ENCODE data around the gene PDE9A.

Gene PDE9A

GRCh38 chr21:42646076-42646825, 7.2 kb upstream of the PDE9A start:
- Mint-ChIP-seq H3K36me3 (ENCODE audit: low read depth) (no peaks in the 10 kb centered on the region), H3K9me3 (no peaks in the 10 kb centered on the region), H3K27me3 (ENCODE audit: low read depth) (peaks cover 23% of the 10 kb centered on the region), H3K27ac (peak overlapping the region in 1 of 3 experiments; percentile 73), H3K4me3 (no peak overlapping the region), H3K4me1 (peaks cover 32% of the 10 kb centered on the region)
- no peak for TF ChIP-seq CTCF (IDR thresholded peaks at IDR 0.05; ENCODE audit: unreplicated experiment in 3 of 3)

GRCh38 chr21:42646836-42647235, 6.6 kb upstream of the PDE9A start:
- no peaks in the 10 kb centered on the region for H3K36me3 Mint-ChIP-seq (ENCODE audit: low read depth)
- H3K27me3 Mint-ChIP-seq (ENCODE audit: low read depth) = peaks cover 17% of the 10 kb centered on the region
- H3K4me3 Mint-ChIP-seq = no peak overlapping the region
- no peak overlapping the region for H3K27ac Mint-ChIP-seq
- peaks cover 32% of the 10 kb centered on the region for H3K4me1 Mint-ChIP-seq
- no peaks in the 10 kb centered on the region for H3K9me3 Mint-ChIP-seq
- TF ChIP-seq CTCF (IDR thresholded peaks at IDR 0.05; ENCODE audit: unreplicated experiment in 3 of 3) = no peak

GRCh38 chr21:42648606-42649005, 4.8 kb upstream of the PDE9A start:
- H3K27me3 Mint-ChIP-seq (ENCODE audit: low read depth) = peaks cover 11% of the 10 kb centered on the region
- H3K27ac Mint-ChIP-seq = no peak overlapping the region
- H3K4me3 Mint-ChIP-seq = no peak overlapping the region
- H3K9me3 Mint-ChIP-seq = no peaks in the 10 kb centered on the region
- TF ChIP-seq CTCF (IDR thresholded peaks at IDR 0.05; ENCODE audit: unreplicated experiment in 3 of 3) = no peak
- H3K4me1 Mint-ChIP-seq = peaks cover 33% of the 10 kb centered on the region
- no peaks in the 10 kb centered on the region for H3K36me3 Mint-ChIP-seq (ENCODE audit: low read depth)

GRCh38 chr21:42649122-42650032, 4.0 kb upstream of the PDE9A start:
- Mint-ChIP-seq H3K4me1 (peaks cover 27% of the 10 kb centered on the region), H3K4me3 (no peak overlapping the region), H3K27me3 (ENCODE audit: low read depth) (peaks cover 6% of the 10 kb centered on the region), H3K36me3 (ENCODE audit: low read depth) (no peaks in the 10 kb centered on the region), H3K9me3 (no peaks in the 10 kb centered on the region), H3K27ac (peak overlapping the region in 1 of 3 experiments; percentile 50)
- no peak for TF ChIP-seq CTCF (IDR thresholded peaks at IDR 0.05; ENCODE audit: unreplicated experiment in 3 of 3)

- Mint-ChIP-seq H3K27me3 (ENCODE audit: low read depth) (peaks cover 3% of the 10 kb centered on the region), H3K27ac (no peak overlapping the region), H3K4me3 (no peak overlapping the region), H3K36me3 (ENCODE audit: low read depth) (no peaks in the 10 kb centered on the region), H3K9me3 (no peaks in the 10 kb centered on the region), H3K4me1 (peaks cover 29% of the 10 kb centered on the region)
- TF ChIP-seq CTCF (IDR thresholded peaks at IDR 0.05; ENCODE audit: unreplicated experiment in 3 of 3) = no peak
Observed at GRCh38 chr21:42650033-42650370, 3.4 kb upstream of the PDE9A start.

Measured in nephron (organoid).